ENCODE results near the gene WDFY3.

The WDFY3 gene

GRCh38 chr4:84652478-84652877, 314.0 kb downstream of the WDFY3 start:
- no peak for DNase-seq

- no peak for DNase-seq
Observed at GRCh38 chr4:84651499-84651898, 315.0 kb downstream of the WDFY3 start.

GRCh38 chr4:84648863-84649647, 317.4 kb downstream of the WDFY3 start:
- no peak for DNase-seq

GRCh38 chr4:84648178-84648577, 318.3 kb downstream of the WDFY3 start:
- DNase-seq: no peak

- no peak for DNase-seq
Observed at GRCh38 chr4:84647312-84647884, 319.1 kb downstream of the WDFY3 start.

GRCh38 chr4:84644087-84644486, 322.4 kb downstream of the WDFY3 start:
- DNase-seq: no peak

- DNase-seq: no peak
Observed at GRCh38 chr4:84639145-84639544, 327.3 kb downstream of the WDFY3 start.

GRCh38 chr4:84638092-84638491, 328.4 kb downstream of the WDFY3 start:
- DNase-seq: no peak

GRCh38 chr4:84634961-84635360, 331.5 kb downstream of the WDFY3 start:
- DNase-seq: no peak

GRCh38 chr4:84632092-84632491, 334.4 kb downstream of the WDFY3 start:
- DNase-seq: no peak

GRCh38 chr4:84631573-84631972, 334.9 kb downstream of the WDFY3 start:
- no peak for DNase-seq

- DNase-seq: no peak
Observed at GRCh38 chr4:84626673-84627072, 339.8 kb downstream of the WDFY3 start.

- DNase-seq: no peak
Observed at GRCh38 chr4:84623661-84624060, 342.8 kb downstream of the WDFY3 start.

GRCh38 chr4:84622959-84623358, 343.5 kb downstream of the WDFY3 start:
- no peak for DNase-seq

Data from NCI-H1436 treated with DMSO at 0.1 percent for 48 hours (cell line).